Neutrophil (primary cell): ENCODE measurements around the gene PSD2.

Experiments
- H3K27ac ChIP-seq: fragments of 200-600 bp; sonication (generic); 2 replicates; pipeline ENCODE4 v1.5.1; 2016; ENCODE audit warnings: mild to moderate bottlenecking, moderate library complexity
- H3K27me3 ChIP-seq: fragments of 200-600 bp; sonication (generic); 2 replicates; pipeline ENCODE4 v1.6.0; 2016; ENCODE audit warnings: mild to moderate bottlenecking
- H3K36me3 ChIP-seq: fragments of 200-600 bp; sonication (generic); 2 replicates; pipeline ENCODE4 v1.5.1; 2017
- H3K4me1 ChIP-seq, 2 experiments: fragments of 200-600 bp in 1 of 2; sonication (generic) in 1 of 2; 1 replicate in 1 of 2; 2 replicates in 1 of 2; pipeline versions ENCODE4 v1.5.1 to v1.6.1; 2013 to 2016; ENCODE audit warnings: low read depth in 1 of 2, low read length in 1 of 2, mild to moderate bottlenecking in 1 of 2, moderate library complexity in 1 of 2; ENCODE audit not compliant: control insufficient read depth in 1 of 2, insufficient read depth in 1 of 2
- H3K4me3 ChIP-seq, 2 experiments: fragments of 200-600 bp in 1 of 2; sonication (generic) in 1 of 2; 1 replicate in 1 of 2; 2 replicates in 1 of 2; pipeline ENCODE4 v1.5.1; 2013 to 2016; ENCODE audit warnings: low read depth in 1 of 2, low read length in 1 of 2, mild to moderate bottlenecking in 1 of 2, moderate library complexity in 1 of 2
- H3K9me3 ChIP-seq: fragments of 200-600 bp; sonication (generic); 2 replicates; pipeline ENCODE4 v1.5.1; 2016
- TF ChIP-seq, protein P1 (sequence below): fragments of 200-600 bp; sonication (generic); IDR thresholded peaks from 2 replicates; pipeline ENCODE4 v1.5.1; 2016; ENCODE audit warnings: antibody characterized with exemption

The PSD2 gene

DNA sequence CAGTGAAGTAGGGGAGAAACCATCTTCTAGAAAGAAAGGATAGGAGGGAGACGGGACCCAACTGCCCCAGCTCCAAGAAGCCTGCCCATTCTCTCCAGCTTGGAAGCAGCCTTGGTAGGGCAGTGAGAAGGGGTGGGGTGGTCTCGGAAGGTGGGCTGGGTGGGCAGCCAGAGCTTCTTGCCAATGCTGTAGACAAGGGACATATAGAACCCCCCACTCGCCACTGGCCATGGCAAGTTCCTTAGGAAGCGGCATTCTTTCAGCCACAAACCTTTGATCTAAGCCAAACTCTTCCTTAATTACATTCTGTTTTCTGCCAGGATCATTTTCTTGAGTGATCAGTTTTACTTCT is 90.2 kb downstream of the PSD2 start:
- H3K36me3 ChIP-seq, result no peaks in the 10 kb centered on the region

DNA sequence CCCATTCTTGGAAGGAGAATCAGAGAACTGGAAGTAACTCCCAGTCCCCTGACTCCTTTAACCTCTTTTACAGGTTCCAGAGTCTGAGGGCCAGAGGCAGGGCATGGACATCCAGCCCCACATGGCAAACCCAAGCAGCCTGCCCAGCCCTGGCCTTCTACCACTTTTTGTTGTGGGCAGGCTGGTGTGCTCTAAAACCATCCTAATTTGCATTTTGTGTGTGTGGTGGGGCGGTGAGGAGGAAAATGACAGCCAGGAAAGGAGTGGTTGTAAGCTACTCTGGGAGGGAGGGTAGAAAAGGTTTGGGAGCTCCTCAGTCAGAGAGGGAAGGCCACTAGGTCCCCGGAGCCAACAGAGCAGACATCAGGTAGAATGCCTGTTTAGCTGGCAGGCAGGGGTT is 90.6 kb downstream of the PSD2 start:
- H3K36me3 ChIP-seq, result no peaks in the 10 kb centered on the region
- peaks cover 53% of the 10 kb centered on the region for H3K27me3 ChIP-seq
- TF ChIP-seq, protein P1, sequence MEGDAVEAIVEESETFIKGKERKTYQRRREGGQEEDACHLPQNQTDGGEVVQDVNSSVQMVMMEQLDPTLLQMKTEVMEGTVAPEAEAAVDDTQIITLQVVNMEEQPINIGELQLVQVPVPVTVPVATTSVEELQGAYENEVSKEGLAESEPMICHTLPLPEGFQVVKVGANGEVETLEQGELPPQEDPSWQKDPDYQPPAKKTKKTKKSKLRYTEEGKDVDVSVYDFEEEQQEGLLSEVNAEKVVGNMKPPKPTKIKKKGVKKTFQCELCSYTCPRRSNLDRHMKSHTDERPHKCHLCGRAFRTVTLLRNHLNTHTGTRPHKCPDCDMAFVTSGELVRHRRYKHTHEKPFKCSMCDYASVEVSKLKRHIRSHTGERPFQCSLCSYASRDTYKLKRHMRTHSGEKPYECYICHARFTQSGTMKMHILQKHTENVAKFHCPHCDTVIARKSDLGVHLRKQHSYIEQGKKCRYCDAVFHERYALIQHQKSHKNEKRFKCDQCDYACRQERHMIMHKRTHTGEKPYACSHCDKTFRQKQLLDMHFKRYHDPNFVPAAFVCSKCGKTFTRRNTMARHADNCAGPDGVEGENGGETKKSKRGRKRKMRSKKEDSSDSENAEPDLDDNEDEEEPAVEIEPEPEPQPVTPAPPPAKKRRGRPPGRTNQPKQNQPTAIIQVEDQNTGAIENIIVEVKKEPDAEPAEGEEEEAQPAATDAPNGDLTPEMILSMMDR, result no peak
- no peak overlapping the region for H3K27ac ChIP-seq
- H3K9me3 ChIP-seq, result no peaks in the 10 kb centered on the region
- no peak overlapping the region for H3K4me3 ChIP-seq
- H3K4me1 ChIP-seq, result no peaks in the 10 kb centered on the region

More for the DNA sequence above, 90.2 kb downstream of the PSD2 start:
- Histone ChIP-seq H3K4me3 (no peak overlapping the region), H3K9me3 (no peaks in the 10 kb centered on the region), H3K27ac (no peak overlapping the region), H3K4me1 (no peaks in the 10 kb centered on the region), H3K27me3 (peaks cover 49% of the 10 kb centered on the region)
- TF ChIP-seq, protein P1, result no peak

DNA sequence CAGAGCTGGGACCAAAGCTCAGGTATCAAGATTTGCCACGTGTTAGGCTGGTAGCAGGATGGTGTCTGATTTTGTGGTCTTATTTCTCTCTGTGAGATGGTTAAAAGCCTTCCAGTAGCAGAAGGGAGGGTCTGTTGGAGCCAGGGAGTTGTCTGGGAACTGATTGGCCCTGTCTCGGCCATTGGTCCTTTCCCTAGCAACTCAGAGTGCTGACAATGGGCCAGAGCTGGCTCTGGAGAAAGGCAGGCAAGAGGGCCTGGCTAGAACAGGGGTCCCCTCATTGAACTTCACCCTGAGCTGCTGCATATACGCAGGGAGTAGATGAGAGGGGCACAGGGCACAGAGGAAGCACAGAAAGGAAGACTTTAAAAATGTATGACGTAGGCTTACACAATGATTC is 92.8 kb downstream of the PSD2 start:
- no peak overlapping the region for H3K4me3 ChIP-seq
- no peaks in the 10 kb centered on the region for H3K4me1 ChIP-seq
- no peaks in the 10 kb centered on the region for H3K36me3 ChIP-seq
- H3K9me3 ChIP-seq, result no peaks in the 10 kb centered on the region
- no peak overlapping the region for H3K27ac ChIP-seq
- TF ChIP-seq, protein P1, result no peak
- H3K27me3 ChIP-seq, result peaks cover 59% of the 10 kb centered on the region

DNA sequence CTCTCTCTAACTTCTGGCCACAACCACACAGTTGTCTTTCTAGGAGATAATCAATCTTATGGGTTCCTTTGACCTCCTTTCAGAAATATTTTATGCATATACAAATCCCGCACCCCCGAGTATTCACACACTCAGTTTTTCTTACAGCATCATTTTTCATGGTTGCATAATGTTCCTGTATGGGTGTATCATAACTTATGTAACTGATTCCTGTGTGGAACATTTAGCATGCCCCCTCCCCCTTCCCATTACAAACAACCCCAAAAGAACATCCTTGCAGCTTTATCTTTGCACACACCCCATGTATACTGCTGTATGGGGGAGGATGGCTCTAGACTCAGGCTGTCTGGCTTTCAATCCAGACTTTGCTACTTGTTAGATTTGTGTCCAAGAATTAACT is 93.8 kb downstream of the PSD2 start:
- TF ChIP-seq, protein P1, result no peak
- Histone ChIP-seq H3K27ac (no peak overlapping the region), H3K27me3 (peaks cover 70% of the 10 kb centered on the region), H3K36me3 (no peaks in the 10 kb centered on the region), H3K9me3 (no peaks in the 10 kb centered on the region), H3K4me3 (no peak overlapping the region), H3K4me1 (no peaks in the 10 kb centered on the region)

DNA sequence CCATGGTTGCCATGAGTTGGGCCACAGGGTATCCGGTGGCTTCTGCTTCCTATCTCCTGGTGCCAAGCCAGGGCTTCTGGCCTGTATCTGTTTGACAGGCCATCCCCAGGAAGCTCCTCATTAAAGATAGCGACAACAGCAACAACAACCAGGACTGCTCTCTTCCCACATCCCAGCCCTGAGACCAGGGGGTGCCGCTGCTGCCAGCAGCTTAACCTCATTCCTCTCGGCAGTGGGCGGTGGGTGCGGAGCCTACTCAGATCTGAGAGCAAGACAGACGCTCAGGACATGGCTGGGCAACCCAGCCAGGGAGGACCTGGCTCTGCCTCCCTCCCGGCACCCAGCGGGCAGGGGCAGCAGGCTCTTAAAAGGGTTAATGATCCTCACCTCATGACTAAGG is 98.3 kb downstream of the PSD2 start:
- Histone ChIP-seq H3K36me3 (no peaks in the 10 kb centered on the region), H3K4me3 (no peak overlapping the region), H3K4me1 (no peaks in the 10 kb centered on the region), H3K27ac (no peak overlapping the region), H3K27me3 (peaks cover 76% of the 10 kb centered on the region), H3K9me3 (no peaks in the 10 kb centered on the region)
- TF ChIP-seq, protein P1, result no peak
